ENCODE results near the gene CCBE1. TPM values are rescaled to one million over a fixed set of nuclear protein-coding genes. Genes with fewer than 3 reads are reported as not detected.
"Not testable (repeated sequence)": the region's sequence is repeated elsewhere in the genome, so short reads cannot be mapped to it uniquely, and the experiment has no call there.

Gene CCBE1
- total RNA-seq, 1 donor from 2014 or later, result 14.0 TPM

DNA sequence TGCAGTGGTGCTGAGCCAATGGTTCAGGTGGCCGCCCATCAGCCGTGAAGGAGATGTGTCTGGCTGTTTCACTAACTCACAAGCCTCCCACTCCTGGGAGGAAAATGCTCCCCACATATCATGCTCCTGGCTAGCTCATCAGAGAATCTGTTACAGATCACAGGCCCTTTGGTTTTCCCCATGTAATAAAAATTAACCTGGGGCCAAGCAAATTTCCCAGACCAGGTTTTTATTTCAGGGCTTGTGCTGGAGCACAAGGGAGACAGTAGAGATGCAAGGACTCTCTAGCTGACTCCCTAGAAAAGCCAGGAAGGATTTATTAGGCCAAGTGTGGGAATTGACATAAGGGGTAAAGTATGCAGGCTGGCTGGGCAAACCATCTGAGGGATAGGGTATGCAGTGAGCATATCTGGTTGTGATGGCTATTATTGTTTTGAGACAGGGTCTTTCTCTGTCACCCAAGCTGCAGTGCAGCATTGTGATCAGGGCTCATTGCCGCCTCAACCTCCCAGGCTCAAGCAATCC lies 40.6 kb upstream of the CCBE1 start:
- no peak for DNase-seq
- H3K27me3 ChIP-seq (ENCODE audit: low read depth), result no peaks in the 10 kb centered on the region
- no peak for ATAC-seq
- no peaks in the 10 kb centered on the region for H3K36me3 ChIP-seq
- no peaks in the 10 kb centered on the region for H3K9me3 ChIP-seq
- no peak overlapping the region for H3K27ac ChIP-seq
- intact Hi-C loops (cut with DNase I), result no loop called here
- TF ChIP-seq, protein P1, sequence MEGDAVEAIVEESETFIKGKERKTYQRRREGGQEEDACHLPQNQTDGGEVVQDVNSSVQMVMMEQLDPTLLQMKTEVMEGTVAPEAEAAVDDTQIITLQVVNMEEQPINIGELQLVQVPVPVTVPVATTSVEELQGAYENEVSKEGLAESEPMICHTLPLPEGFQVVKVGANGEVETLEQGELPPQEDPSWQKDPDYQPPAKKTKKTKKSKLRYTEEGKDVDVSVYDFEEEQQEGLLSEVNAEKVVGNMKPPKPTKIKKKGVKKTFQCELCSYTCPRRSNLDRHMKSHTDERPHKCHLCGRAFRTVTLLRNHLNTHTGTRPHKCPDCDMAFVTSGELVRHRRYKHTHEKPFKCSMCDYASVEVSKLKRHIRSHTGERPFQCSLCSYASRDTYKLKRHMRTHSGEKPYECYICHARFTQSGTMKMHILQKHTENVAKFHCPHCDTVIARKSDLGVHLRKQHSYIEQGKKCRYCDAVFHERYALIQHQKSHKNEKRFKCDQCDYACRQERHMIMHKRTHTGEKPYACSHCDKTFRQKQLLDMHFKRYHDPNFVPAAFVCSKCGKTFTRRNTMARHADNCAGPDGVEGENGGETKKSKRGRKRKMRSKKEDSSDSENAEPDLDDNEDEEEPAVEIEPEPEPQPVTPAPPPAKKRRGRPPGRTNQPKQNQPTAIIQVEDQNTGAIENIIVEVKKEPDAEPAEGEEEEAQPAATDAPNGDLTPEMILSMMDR (IDR thresholded peaks at IDR 0.05), result no peak
- H3K4me1 ChIP-seq, result peaks cover 5% of the 10 kb centered on the region
- H3K4me3 ChIP-seq, result no peak overlapping the region

DNA sequence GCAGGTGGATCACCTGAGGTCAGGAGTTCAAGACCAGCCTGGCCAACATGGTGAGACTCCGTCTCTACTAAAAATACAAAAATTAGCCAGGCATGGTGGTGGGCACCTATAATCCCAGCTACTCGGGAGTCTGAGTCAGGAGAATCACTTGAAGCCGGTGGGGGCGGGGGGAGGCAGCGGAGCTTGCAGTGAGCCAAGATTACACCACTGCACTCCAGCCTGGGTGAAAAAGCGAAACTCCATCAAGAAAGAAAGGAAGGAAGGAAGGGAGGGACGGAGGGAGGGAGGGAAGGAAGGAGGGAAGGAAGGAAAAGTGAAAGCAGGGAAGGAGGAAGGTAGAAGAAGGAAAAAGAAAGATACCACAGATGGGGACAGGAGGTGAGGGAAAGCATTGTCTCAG lies 40.1 kb upstream of the CCBE1 start:
- H3K9me3 ChIP-seq; DNase-seq; H3K27me3 ChIP-seq (ENCODE audit: low read depth); H3K36me3 ChIP-seq; H3K4me1 ChIP-seq; H3K27ac ChIP-seq; ATAC-seq; H3K4me3 ChIP-seq; intact Hi-C loops (cut with DNase I): not testable (repeated sequence)

DNA sequence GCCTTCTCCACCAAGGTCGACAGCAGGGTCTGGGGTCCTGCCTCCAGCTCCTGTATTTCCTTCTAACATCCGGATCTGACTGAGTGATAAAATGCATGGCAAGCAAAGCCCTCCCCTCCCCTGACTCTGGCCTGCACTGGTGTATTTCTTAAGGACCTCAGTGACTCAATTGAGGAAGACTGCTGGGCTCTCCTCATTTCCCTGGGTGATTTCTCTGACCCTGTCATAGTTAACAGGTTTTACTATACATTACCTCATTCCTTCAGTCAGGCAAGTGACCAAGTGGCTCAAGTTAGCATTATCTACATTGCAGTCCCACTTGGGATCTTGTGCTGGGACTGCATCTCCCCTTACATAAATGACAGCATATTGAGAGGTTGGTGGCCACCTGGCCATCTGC lies 38.8 kb upstream of the CCBE1 start:
- no peak overlapping the region for H3K4me3 ChIP-seq
- DNase-seq (no peak), ATAC-seq (no peak)
- no peaks in the 10 kb centered on the region for H3K27me3 ChIP-seq (ENCODE audit: low read depth)
- intact Hi-C loops (cut with DNase I), result no loop called here
- no peaks in the 10 kb centered on the region for H3K36me3 ChIP-seq
- no peak overlapping the region for H3K27ac ChIP-seq
- TF ChIP-seq, protein P1 (IDR thresholded peaks at IDR 0.05), result no peak
- H3K9me3 ChIP-seq, result no peaks in the 10 kb centered on the region
- H3K4me1 ChIP-seq, result no peaks in the 10 kb centered on the region

DNA sequence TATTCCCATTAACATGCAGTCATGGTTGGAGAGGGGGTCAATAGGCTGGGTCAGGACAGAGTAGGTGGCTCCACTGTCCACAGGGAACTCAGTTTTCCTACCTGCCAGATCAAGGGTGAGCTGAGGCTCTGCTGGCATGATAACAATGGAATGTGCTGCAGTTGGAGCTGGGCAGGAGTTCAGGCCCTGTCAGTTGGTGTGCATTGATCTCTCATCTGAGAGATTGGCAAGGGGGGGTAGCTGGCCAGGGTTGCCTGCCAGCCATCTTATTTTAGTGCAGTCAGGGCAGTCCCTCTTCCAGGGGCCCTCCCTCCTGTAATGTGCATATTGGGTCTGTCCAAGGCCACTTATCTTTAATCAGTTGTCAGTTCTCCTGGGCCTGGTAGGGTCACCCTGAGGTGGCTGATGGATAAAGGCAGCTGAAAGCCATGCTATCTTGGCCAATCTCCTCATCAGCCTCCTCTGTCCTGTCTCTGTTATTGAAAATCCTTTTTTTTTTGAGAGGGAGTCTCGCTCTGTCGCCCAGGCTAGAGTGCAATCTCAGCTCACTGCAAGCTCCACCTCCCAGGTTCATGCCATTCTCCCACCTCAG lies 38.1 kb upstream of the CCBE1 start:
- DNase-seq, result no peak
- no peaks in the 10 kb centered on the region for H3K36me3 ChIP-seq
- no peak for ATAC-seq
- no peak overlapping the region for H3K27ac ChIP-seq
- H3K4me1 ChIP-seq, result no peaks in the 10 kb centered on the region
- TF ChIP-seq, protein P1 (IDR thresholded peaks at IDR 0.05), result no peak
- H3K9me3 ChIP-seq, result no peaks in the 10 kb centered on the region
- intact Hi-C loops (cut with DNase I), result no loop called here
- H3K27me3 ChIP-seq (ENCODE audit: low read depth), result no peaks in the 10 kb centered on the region
- H3K4me3 ChIP-seq, result no peak overlapping the region

DNA sequence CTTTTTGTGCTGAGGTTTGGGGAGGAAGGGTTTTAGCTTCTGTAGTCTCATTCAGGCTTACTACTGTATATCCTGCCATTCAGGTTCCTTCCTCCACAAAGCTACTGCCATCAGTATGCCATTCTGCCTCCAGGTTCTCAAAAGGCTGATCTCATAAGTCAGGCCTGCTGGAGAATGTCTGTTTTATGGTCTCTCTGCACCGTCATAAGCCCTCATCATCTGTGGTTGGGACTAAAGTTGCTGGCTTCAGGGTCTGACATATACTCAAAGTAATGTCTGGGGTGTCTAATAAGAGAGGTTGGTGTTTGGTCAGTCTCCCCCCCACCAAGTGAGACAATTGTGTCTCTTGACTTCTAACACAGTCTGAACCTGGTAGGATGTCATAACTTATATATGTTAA lies 36.2 kb upstream of the CCBE1 start:
- H3K27me3 ChIP-seq (ENCODE audit: low read depth), result no peaks in the 10 kb centered on the region
- no peak overlapping the region for H3K27ac ChIP-seq
- intact Hi-C loops (cut with DNase I), result no loop called here
- H3K36me3 ChIP-seq, result no peaks in the 10 kb centered on the region
- no peak for ATAC-seq
- TF ChIP-seq, protein P1 (IDR thresholded peaks at IDR 0.05), result no peak
- no peaks in the 10 kb centered on the region for H3K4me1 ChIP-seq
- H3K9me3 ChIP-seq, result no peaks in the 10 kb centered on the region
- no peak overlapping the region for H3K4me3 ChIP-seq
- DNase-seq, result no peak

DNA sequence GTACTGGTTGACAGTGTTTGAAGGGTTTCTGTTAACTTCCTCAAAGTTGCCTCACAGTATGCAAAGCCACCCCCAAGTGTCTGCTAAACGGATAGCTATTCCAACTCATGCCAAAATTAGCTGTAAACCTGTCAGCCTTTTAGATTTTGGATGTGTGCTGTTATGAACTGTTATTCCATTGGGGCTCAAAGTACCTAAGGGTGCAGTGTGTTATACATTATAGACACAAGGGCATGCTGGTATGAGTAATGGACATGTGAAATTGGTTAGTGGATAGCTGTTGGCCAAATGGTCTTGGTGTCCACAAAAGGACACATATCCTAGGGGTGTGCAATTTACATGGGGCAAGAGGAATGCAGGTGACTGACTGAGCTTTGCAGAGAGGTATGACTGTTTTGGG lies 33.7 kb upstream of the CCBE1 start:
- TF ChIP-seq, protein P1 (IDR thresholded peaks at IDR 0.05), result no peak
- no peak for DNase-seq
- Histone ChIP-seq H3K27ac (no peak overlapping the region), H3K4me3 (no peak overlapping the region), H3K9me3 (no peaks in the 10 kb centered on the region), H3K4me1 (no peaks in the 10 kb centered on the region), H3K27me3 (ENCODE audit: low read depth) (no peaks in the 10 kb centered on the region), H3K36me3 (no peaks in the 10 kb centered on the region)
- no peak for ATAC-seq
- intact Hi-C loops (cut with DNase I), result no loop called here

Measured in lower lobe of right lung (tissue), 2 donors.